SIG-M5 (cell line): ENCODE data around the gene IARS1.

Source experiments
- DNase-seq: peaks from one replicate; lab custom pipeline; 2025; lab: John Stamatoyannopoulos, UW

Gene IARS1

GRCh38 chr9:92295240-92295790 is 1.8 kb upstream of the IARS1 start:
- no peak for DNase-seq

- DNase-seq = no peak
These were observed 790 bp upstream of the IARS1 start for GRCh38 chr9:92294297-92294676.

GRCh38 chr9:92293075-92293354 is 482 bp downstream of the IARS1 start:
- no peak for DNase-seq

DNA sequence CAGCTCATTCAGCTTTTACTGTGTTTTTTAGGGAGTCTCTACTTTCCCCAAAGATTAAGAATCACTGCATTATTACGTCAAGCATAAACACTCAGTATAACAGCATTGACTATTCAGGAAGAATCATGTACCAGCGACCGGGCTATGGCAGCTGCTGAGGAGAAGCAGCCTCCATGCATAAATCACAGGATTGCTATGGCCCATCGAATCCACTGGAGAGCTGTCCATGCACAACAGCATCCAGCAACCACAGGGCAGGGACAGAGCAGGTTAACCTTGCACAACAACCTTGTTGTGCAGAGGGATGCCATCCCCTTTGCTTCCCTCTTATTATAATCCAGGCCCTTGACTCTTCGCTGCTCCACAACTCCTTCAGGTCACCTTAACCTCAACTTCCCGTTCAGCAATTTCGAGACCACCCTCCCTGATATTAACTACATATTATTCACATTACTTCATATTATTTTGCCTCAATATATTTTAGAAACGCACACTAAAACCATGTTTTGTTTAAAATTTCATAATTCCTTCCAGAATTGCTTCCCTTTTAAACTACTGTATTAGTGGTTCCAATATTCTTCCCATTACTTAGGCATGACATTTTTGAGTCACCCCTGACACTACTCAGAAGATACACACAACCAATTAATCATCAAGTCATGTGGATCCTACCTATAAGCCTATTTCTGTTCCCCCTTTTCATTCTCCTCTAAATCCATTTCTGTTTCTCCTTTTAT is 991 bp downstream of the IARS1 start:
- DNase-seq = no peak

GRCh38 chr9:92291577-92291976 is 1.9 kb downstream of the IARS1 start:
- DNase-seq = no peak

GRCh38 chr9:92290785-92291429 is 2.6 kb downstream of the IARS1 start:
- no peak for DNase-seq

DNA sequence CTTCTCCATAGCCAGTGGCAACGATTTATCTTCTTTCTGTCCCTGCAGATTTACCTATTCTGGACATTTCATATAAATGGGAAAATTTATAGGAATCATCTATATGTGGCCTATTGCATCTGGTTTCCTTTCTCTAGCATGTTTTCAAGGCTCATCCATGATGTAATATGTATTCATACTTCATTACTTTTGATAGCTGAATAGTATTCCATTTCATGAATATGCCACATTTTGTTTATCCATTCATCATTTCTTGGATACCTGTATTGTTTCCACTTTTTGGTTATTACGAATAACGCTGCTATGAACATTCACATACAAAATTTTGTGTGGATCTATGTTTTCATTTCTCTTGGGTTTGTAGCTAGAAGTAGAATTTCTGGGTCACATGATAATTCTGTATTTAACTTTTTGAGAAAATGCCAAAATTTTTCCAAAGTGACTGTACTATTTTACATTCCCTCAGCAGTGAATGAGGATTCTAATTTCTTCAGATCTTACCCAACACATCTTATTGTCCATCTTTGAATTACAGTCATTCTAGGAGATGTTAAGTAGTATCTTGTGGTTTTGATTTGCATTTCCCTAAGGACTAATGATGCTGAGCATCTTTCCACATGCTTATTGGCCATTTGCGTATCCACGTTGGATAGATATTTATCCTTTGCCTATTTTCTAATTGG is 3.6 kb downstream of the IARS1 start:
- DNase-seq = no peak

GRCh38 chr9:92279302-92279701 is 14.2 kb downstream of the IARS1 start:
- DNase-seq = no peak

DNA sequence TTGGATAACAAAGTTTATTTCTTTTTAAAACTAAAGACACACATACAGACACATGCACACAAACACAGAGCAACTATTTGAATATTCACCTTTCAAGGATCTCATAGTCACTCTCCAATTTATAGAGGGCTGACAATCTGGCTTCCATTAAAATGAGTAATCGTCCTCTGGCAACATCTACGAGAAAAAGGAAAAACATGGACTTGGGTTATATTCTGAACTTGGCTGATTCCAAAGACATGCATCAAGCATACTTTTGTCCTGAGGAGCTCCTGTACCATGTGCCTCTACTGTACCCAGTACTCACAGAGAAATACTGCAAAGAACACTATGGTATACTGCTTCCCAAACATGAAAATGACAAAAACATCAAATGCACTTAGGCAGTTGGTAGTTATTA is 15.4 kb downstream of the IARS1 start:
- DNase-seq = no peak

- DNase-seq = no peak
These were observed 17.0 kb downstream of the IARS1 start for GRCh38 chr9:92276331-92277032.

GRCh38 chr9:92275541-92275940 is 18.0 kb downstream of the IARS1 start:
- DNase-seq = no peak

DNA sequence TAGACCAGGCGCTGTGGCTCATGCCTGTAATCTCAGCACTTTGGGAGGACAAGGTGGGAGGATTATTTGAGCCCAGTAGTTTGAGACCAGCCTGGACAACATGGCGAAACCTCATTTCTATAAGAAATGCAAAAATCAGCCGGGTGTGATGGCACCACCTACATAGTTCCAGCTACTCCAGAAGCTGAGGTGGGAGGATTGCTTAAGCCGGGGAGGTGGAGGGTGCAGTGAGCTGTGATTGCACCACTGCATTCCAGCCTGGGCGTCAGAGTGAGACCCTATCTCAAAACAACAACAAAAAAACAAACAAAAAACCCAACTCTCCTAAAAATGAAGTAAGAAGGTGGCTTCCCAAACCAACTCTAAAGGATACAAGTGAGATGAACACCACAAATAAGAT is 23.0 kb downstream of the IARS1 start:
- no peak for DNase-seq

GRCh38 chr9:92266486-92266885 is 27.0 kb downstream of the IARS1 start:
- DNase-seq = no peak

GRCh38 chr9:92265154-92265553 is 28.3 kb downstream of the IARS1 start:
- no peak for DNase-seq

- no peak for DNase-seq
These were observed 30.4 kb downstream of the IARS1 start for GRCh38 chr9:92263131-92263530.

DNA sequence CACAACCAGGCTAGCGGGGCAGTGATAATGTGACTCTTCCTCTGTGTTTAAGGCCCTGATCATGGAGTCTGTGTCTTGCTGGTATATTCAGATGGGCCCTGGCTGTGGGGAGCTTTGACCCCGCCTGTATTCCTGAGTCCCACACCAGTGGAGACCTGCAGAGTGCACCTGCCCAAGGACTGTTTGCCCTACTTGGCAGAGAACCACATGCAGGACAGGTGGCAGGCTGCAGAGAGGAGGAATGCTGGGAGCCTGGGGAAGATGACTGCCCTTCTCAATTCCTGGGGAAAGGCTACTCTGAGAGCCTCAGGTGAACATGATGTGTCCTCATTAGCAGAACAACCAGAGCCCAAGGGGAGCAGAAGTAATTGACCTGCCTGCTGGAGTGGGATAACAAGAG is 36.2 kb downstream of the IARS1 start:
- no peak for DNase-seq

DNA sequence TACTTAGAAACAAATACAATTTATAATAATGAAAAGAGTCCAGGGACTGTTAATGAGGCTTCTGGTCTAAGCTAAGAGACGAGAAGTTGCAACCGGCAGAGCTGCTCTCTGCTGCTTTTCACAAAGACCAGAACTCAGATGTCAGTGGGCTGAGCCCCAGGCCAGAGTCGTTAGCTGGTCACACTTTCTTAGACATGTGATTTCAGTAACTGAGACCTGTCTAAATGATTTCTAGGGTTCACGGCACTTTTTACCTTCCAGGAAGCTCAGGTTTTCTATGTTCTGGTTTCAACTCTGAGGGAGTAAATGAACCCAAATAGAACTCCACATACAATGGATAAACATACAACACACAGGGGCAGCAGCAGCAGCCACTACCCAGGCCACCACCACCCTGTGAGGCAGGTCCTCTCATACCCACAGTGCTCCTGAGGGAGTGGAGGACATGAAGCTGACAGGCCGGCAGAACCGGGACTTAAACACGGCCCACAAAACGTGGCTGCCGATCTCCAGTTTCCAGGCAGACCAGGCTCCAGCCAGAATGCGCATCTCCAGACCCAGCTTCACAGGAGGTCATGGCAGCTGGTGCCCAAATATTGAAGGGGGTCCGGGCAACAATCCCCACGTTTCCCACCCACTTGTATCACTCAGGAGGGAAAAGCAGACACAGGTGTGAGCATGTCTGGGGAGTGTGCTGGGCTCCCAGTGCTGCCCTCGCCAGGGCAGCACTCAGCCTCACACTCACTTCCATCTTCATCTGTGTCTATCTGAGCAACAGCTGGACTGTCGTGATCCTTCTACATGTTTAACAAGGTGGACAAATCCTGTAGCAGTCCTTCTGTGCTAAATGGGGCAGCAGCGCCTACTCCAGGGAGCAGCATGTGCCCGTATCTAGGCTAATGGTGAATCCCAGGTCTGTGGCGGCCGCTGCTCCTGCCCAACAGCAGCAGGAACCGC is 38.8 kb downstream of the IARS1 start:
- no peak for DNase-seq

DNA sequence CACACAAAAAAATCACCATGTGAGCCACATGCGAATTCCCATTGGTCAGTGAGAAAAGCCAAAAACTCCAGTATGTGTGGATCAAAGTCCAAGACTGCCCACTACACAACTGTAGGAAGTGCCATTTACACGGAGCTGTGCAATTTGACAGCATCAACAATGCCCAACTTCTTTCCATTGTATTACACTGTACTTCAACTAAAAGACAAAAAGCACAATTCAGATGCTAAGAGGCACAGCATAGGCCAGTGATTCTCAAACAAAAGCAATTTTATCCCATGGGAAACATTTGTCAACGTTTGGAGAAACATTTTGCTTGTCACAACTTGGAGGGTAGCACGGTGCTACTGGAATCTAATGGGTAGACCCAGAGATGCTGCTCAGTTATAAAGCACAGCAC is 39.8 kb downstream of the IARS1 start:
- DNase-seq = no peak

- DNase-seq = no peak
These were observed 45.5 kb downstream of the IARS1 start for GRCh38 chr9:92247981-92248380.

GRCh38 chr9:92247296-92247695 is 46.2 kb downstream of the IARS1 start:
- no peak for DNase-seq

- DNase-seq = no peak
These were observed 48.3 kb downstream of the IARS1 start for GRCh38 chr9:92245005-92245797.
